GM18526 (cell line): ENCODE data around the gene GLYATL3.

Experiments
- POLR2A ChIP-seq: IDR thresholded peaks from 3 replicates; pipeline ENCODE4 v1.6.1; 2011; ENCODE audit not compliant: insufficient read length; ENCODE audit errors: extremely low read depth

The GLYATL3 gene

GRCh38 chr6:49553384-49553783 is 53.7 kb downstream of the GLYATL3 start:
- TF ChIP-seq POLR2A = no peak

GRCh38 chr6:49555951-49556350 is 56.2 kb downstream of the GLYATL3 start:
- no peak for TF ChIP-seq POLR2A

- TF ChIP-seq POLR2A = no peak
Observed at GRCh38 chr6:49556429-49556837, 56.7 kb downstream of the GLYATL3 start.

GRCh38 chr6:49557177-49557576 is 57.5 kb downstream of the GLYATL3 start:
- no peak for TF ChIP-seq POLR2A

GRCh38 chr6:49558238-49558637 is 58.5 kb downstream of the GLYATL3 start:
- TF ChIP-seq POLR2A = no peak

GRCh38 chr6:49563006-49563886 is 63.5 kb downstream of the GLYATL3 start:
- no peak for TF ChIP-seq POLR2A

- TF ChIP-seq POLR2A = no peak
Observed at GRCh38 chr6:49564552-49564951, 64.8 kb downstream of the GLYATL3 start.

- no peak for TF ChIP-seq POLR2A
Observed at GRCh38 chr6:49565261-49565660, 65.5 kb downstream of the GLYATL3 start.

- TF ChIP-seq POLR2A = no peak
Observed at GRCh38 chr6:49565855-49566254, 66.1 kb downstream of the GLYATL3 start.

- no peak for TF ChIP-seq POLR2A
Observed at GRCh38 chr6:49570474-49571079, 70.9 kb downstream of the GLYATL3 start.

GRCh38 chr6:49576618-49577017 is 76.9 kb downstream of the GLYATL3 start:
- TF ChIP-seq POLR2A = no peak
